Measurements from ENCODE around the gene PRELID1. TPM values are rescaled to one million over a fixed set of nuclear protein-coding genes. Genes with fewer than 3 reads are reported as not detected.
A peak's percentile ranks its signal among the peaks of the same experiment; 100 is the strongest.

PRELID1 gene
- total RNA-seq, 2 experiments from 2014 or later = 232 to 249 TPM

GRCh38 chr5:177347699-177348098 is 44.1 kb downstream of the PRELID1 start:
- no peak overlapping the region for H2AFZ ChIP-seq (ENCODE audit: low read length)
- H3K4me3 ChIP-seq (ENCODE audit: low read depth, low read length, poor library complexity, severe bottlenecking) = no peak overlapping the region
- H3K27ac ChIP-seq (ENCODE audit: low read depth, low read length, poor library complexity, severe bottlenecking) = no peak overlapping the region
- H3K4me2 ChIP-seq (ENCODE audit: low read length) = peak overlapping the region; percentile 8
- H3K9me2 ChIP-seq (ENCODE audit: insufficient read depth, low read length) = no peaks in the 10 kb centered on the region
- peaks cover 78% of the 10 kb centered on the region for H3K79me2 ChIP-seq (ENCODE audit: insufficient read depth, low read depth, low read length)
- H4K20me1 ChIP-seq (ENCODE audit: insufficient read depth, low read length) = peaks cover 11% of the 10 kb centered on the region; the same call in 1 of the 2 replicates
- no TSS peak for BruUV-seq (replicated peaks)
- intact Hi-C loops (cut with micrococcal nuclease; ENCODE audit: unreplicated experiment) = no loop called here
- TF ChIP-seq, protein P1, sequence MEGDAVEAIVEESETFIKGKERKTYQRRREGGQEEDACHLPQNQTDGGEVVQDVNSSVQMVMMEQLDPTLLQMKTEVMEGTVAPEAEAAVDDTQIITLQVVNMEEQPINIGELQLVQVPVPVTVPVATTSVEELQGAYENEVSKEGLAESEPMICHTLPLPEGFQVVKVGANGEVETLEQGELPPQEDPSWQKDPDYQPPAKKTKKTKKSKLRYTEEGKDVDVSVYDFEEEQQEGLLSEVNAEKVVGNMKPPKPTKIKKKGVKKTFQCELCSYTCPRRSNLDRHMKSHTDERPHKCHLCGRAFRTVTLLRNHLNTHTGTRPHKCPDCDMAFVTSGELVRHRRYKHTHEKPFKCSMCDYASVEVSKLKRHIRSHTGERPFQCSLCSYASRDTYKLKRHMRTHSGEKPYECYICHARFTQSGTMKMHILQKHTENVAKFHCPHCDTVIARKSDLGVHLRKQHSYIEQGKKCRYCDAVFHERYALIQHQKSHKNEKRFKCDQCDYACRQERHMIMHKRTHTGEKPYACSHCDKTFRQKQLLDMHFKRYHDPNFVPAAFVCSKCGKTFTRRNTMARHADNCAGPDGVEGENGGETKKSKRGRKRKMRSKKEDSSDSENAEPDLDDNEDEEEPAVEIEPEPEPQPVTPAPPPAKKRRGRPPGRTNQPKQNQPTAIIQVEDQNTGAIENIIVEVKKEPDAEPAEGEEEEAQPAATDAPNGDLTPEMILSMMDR (conservative IDR thresholded peaks at IDR 0.05; ENCODE audit: low read length) = no peak
- no peak for TF ChIP-seq EZH2phosphoT487 (IDR thresholded peaks at IDR 0.05; ENCODE audit: borderline replicate concordance, low read depth, low read length)
- peaks cover 58% of the 10 kb centered on the region for H3K36me3 ChIP-seq (ENCODE audit: insufficient read depth, low read length)
- DNase-seq (ENCODE audit: low spot score) = no peak
- H3K9me3 ChIP-seq (ENCODE audit: low read length) = no peaks in the 10 kb centered on the region
- ChIA-PET CTCF (ENCODE audit: unreplicated experiment) (no interaction called here), POLR2A (no interaction called here)
- peaks cover 37% of the 10 kb centered on the region for H3K4me1 ChIP-seq (ENCODE audit: insufficient read depth, low read length, poor library complexity, severe bottlenecking)

GRCh38 chr5:177349362-177349647 is 45.7 kb downstream of the PRELID1 start:
- H3K79me2 ChIP-seq (ENCODE audit: insufficient read depth, low read depth, low read length) = peaks cover 61% of the 10 kb centered on the region
- POLR2A ChIA-PET = interaction anchor here (0.7 to 5.4 kb wide), 3 partner anchors 12 to 78 kb away, joined by 3 to 35 read pairs (median 5); no protein-coding TSS in a partner anchor
- H3K27ac ChIP-seq (ENCODE audit: low read depth, low read length, poor library complexity, severe bottlenecking) = no peak overlapping the region
- H3K36me3 ChIP-seq (ENCODE audit: insufficient read depth, low read length) = peaks cover 43% of the 10 kb centered on the region
- intact Hi-C loops (cut with micrococcal nuclease; ENCODE audit: unreplicated experiment) = no loop called here
- no peaks in the 10 kb centered on the region for H3K9me2 ChIP-seq (ENCODE audit: insufficient read depth, low read length)
- CTCF ChIA-PET (ENCODE audit: unreplicated experiment) = no interaction called here
- H2AFZ ChIP-seq (ENCODE audit: low read length) = no peak overlapping the region
- BruUV-seq (replicated peaks) = no TSS peak
- peaks cover 11% of the 10 kb centered on the region; the same call in 1 of the 2 replicates for H4K20me1 ChIP-seq (ENCODE audit: insufficient read depth, low read length)
- no peaks in the 10 kb centered on the region for H3K9me3 ChIP-seq (ENCODE audit: low read length)
- peaks cover 37% of the 10 kb centered on the region for H3K4me1 ChIP-seq (ENCODE audit: insufficient read depth, low read length, poor library complexity, severe bottlenecking)
- no peak for DNase-seq (ENCODE audit: low spot score)
- peak overlapping the region; percentile 90 for H3K4me3 ChIP-seq (ENCODE audit: low read depth, low read length, poor library complexity, severe bottlenecking)
- H3K4me2 ChIP-seq (ENCODE audit: low read length) = peak overlapping the region; percentile 98
- TF ChIP-seq, protein P1 (conservative IDR thresholded peaks at IDR 0.05; ENCODE audit: low read length) = no peak
- no peak for TF ChIP-seq EZH2phosphoT487 (IDR thresholded peaks at IDR 0.05; ENCODE audit: borderline replicate concordance, low read depth, low read length)

GRCh38 chr5:177349762-177350161 is 46.2 kb downstream of the PRELID1 start:
- no peaks in the 10 kb centered on the region for H3K9me3 ChIP-seq (ENCODE audit: low read length)
- no peak for DNase-seq (ENCODE audit: low spot score)
- H3K9me2 ChIP-seq (ENCODE audit: insufficient read depth, low read length) = no peaks in the 10 kb centered on the region
- peak overlapping the region; percentile 90 for H3K4me3 ChIP-seq (ENCODE audit: low read depth, low read length, poor library complexity, severe bottlenecking)
- H3K27ac ChIP-seq (ENCODE audit: low read depth, low read length, poor library complexity, severe bottlenecking) = no peak overlapping the region
- H3K79me2 ChIP-seq (ENCODE audit: insufficient read depth, low read depth, low read length) = peaks cover 60% of the 10 kb centered on the region
- ChIA-PET POLR2A (interaction anchor here (0.7 to 5.4 kb wide), 4 partner anchors 11 to 420 kb away, joined by 3 to 35 read pairs (median 3); no protein-coding TSS in a partner anchor), CTCF (ENCODE audit: unreplicated experiment) (no interaction called here)
- intact Hi-C loops (cut with micrococcal nuclease; ENCODE audit: unreplicated experiment) = loop anchor here (2.0 kb wide), 1 partner anchor 37 kb away; no protein-coding TSS in a partner anchor
- peaks cover 41% of the 10 kb centered on the region for H3K36me3 ChIP-seq (ENCODE audit: insufficient read depth, low read length)
- H3K4me1 ChIP-seq (ENCODE audit: insufficient read depth, low read length, poor library complexity, severe bottlenecking) = peaks cover 37% of the 10 kb centered on the region
- BruUV-seq (replicated peaks) = no TSS peak
- TF ChIP-seq, protein P1 (conservative IDR thresholded peaks at IDR 0.05; ENCODE audit: low read length) = no peak
- TF ChIP-seq EZH2phosphoT487 (IDR thresholded peaks at IDR 0.05; ENCODE audit: borderline replicate concordance, low read depth, low read length) = no peak
- H4K20me1 ChIP-seq (ENCODE audit: insufficient read depth, low read length) = peaks cover 11% of the 10 kb centered on the region; the same call in 1 of the 2 replicates
- peak overlapping the region; percentile 98 for H3K4me2 ChIP-seq (ENCODE audit: low read length)
- no peak overlapping the region for H2AFZ ChIP-seq (ENCODE audit: low read length)

All from OCI-LY7 (cell line).